ENCODE data around the gene FAM185A.
"Not testable (repeated sequence)": the region's sequence is repeated elsewhere in the genome, so short reads cannot be mapped to it uniquely, and the experiment has no call there.

Gene FAM185A

DNA sequence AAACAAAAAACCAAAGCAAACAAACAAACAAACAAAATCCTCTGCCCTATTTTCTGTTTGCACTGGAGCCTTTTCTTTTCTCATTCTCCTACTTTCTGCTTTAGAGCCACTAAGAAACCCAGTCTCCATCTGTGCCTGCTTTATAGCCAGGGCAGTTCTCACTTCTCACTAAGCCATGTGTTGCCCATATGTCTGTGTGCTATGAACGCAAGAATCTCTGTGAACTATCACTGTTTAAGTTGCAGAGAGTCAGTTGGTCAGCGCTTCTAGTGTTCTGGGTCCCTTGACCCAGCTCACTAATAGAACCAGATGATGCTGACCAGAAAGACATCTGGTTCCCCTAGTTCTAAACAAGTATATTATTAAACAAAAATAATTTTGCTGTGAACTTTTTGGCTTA lies 81.4 kb downstream of the FAM185A start:
- no peak for DNase-seq (ENCODE audit: low read depth)

DNA sequence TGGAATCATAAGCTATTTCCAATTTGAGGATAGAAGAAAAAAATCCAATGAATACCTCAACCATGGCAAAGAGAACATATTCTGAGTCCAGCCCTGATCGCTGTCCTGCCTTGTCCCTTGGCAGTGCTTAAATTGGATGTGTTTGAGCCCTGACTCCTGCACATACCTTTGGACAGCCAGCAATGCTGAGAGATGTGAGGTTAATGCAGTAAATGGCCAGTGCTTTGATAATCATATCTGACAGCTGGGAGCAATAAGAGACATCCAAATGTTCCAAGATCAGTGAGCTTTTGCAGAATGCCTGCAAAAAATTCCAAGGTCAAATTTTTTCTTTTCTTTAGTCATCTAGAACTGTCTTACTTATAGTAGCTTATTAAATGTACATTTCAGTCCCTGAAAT lies 83.9 kb downstream of the FAM185A start:
- DNase-seq (ENCODE audit: low read depth): no peak

DNA sequence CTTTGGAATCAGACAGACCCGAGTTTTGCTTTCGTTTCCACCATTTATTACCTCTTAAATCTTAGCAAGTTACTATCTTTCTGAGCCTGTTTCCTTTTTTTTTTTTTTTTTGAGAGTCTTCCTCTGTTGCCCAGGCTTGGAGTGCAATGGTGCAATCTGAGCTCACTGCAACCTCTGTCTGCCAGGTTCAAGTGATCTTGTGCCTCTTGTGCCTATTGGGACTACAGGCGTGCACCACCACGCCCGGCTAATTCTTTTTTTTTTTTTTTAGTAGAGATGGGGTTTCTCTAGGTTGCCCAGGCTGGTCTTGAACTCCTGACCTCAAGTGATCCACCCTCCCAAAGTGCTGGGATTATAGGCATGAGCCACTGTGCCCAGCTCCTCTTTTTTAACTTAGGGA lies 84.5 kb downstream of the FAM185A start:
- no peak for DNase-seq (ENCODE audit: low read depth)

DNA sequence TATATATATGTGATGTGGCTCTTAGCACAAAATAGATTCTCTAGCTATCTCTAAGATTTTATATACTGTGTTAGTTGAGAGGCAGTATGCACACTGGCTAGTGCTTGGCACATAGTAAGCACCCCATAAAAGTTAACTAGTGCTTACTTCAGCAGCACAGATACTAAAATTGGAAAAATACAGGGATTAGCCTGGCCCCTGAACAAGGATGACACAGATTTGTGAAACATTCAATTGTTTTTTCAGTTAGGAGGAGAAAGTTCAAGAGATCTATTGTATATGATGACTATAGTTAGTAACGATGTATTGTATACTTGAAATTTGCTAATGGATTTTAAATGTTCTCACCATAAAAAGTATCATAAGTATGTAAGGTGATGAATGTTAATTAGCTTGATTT lies 85.7 kb downstream of the FAM185A start:
- DNase-seq (ENCODE audit: low read depth): no peak

DNA sequence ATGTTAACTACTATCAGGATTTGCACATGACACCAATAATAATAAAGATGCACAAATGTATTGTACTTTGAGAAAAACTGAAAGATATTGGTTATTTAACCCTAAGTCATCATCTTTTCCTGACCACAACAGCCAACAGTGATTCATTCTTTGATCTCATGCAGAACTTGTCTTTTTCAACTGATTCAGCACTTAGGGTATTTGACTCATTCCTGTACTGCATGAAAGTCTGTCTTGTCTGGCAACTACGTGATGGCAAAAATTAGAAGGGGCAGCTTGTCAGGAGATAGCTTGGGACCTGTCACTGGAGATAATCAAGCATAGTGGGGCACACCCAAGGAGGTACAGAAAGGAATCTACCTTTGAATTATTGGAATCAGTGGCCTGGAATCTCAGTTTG lies 86.2 kb downstream of the FAM185A start:
- DNase-seq (ENCODE audit: low read depth): peak; percentile 6

DNA sequence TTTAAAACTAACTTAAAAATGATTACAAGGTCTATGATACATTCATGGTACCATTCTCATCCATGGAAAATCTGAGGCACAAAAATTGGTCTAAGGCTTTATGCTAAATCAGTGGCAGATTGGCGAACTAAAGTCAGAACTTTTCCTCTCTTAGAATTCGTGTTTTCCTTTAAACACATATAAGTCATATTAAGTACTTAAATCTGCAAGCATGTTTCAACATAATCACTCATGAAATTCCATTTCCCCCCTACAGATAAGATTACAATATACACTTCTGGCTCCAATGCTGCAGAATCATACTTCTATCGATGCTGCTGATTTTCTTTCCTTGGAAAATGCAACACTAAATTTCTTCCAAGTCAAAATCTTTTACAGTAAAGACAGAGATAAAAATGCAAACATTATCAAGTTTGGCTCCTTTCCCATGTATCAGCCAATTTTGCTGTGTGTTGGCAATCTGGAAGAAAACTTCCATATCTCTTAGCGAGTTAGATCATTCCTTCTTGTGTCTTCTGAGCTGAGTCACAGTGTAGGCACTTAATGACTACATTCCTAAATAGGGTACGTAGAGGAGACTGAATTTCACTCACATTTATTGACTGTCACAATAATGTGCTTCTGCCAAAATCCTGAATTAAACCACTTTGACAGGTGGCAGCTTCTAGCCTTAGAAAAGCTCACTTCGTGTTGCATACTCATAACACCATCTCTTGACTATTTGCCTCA lies 87.6 kb downstream of the FAM185A start:
- no peak for DNase-seq (ENCODE audit: low read depth)

DNA sequence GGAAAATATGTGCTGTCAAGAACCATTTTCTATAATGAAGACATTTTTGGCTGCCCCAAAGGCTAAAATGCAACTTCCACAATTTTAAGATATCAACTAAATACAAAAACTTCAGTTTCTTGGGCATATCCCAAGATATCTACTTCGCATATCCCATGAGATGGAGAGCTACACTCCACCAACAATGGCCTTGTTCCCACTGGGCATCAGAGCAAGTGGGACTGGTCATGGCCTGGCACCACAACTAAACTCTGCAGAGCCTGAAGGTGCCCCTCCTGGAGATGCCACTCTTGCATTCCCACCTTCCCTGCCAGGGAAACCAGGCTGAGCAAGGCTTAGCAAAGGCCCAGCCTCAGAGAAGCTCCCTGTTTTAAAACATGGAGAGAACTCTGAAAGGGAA lies 88.2 kb downstream of the FAM185A start:
- DNase-seq (ENCODE audit: low read depth): no peak

DNA sequence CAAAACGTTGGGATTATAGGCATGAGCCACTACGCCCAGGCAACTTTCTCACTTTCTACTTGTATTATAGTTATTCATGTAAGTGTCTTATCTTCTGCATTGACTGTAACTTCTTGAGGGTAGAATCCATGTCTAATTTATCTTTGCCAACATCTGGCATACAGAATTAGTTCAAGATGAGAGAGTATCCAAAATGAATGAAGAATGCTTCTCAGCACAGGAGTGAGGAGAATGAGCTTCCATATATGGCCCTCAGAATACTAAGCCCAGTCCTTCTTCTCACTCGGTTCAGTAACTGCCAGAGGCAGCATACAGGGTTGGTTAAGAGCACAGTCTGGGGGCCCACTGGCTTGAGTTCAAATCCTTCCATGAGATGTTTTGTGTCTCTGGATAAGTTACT lies 89.0 kb downstream of the FAM185A start:
- no peak for DNase-seq (ENCODE audit: low read depth)

DNA sequence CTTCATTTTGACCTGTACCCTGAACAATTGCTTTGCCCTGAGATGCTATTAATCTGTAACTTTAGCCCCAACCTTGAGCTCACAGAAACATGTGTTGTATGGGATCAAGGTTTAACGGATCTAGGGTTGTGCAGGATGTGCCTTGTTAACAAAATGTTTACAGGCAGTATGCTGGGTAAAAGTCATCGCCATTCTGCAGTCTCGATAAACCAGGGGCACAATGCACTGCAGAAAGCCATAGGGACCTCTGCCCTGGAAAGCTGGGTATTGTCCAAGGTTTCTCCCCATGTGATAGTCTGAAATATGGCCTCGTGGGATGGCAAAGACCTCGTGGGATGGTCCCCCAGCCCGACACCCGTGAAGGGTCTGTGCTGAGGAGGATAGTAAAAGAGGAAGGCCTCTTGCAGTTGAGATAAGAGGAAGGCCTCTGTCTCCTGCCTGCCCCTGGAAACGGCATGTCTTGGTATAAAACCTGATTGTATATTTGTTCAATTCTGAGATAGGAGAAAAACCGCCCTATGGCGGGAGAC lies 89.8 kb downstream of the FAM185A start:
- DNase-seq (ENCODE audit: low read depth): not testable (repeated sequence)

DNA sequence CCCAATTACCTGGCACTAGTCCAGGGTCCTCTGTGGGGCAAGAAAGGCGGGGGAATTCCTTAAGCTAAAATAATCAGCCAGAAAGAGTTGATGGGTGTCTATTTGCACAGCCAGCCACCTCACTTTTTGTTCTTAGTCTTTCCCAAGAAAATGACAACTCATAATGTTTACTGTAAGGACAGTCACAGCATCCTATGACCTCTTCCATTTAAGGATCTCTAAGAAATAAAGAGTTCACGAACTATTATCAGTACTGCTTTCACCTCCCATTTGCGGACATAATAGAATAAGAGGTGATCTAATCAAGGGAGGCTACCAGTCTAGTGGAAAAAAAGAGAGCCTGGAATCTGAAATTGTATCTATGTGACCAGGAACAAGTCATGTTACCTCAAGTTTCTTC lies 91.6 kb downstream of the FAM185A start:
- no peak for DNase-seq (ENCODE audit: low read depth)

DNA sequence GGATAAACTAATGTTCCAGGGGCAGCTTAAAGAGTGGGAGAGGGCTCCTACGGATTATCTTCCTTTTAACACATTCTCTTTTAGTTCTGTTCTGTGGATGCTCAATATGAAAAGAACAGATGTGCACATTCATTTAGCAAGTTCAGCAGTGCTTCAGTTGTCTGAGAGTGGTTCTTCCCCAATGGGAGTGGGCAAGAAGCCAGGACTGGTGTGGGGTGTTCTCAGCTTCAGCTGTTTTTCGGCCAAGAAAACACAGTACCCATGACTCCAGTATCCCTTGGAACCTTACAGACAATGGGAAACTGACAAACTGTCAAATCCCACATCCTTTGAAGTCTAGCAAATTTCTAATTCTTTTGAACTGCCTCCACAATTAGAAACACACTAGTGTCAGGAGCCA lies 92.5 kb downstream of the FAM185A start:
- DNase-seq (ENCODE audit: low read depth): no peak

DNA sequence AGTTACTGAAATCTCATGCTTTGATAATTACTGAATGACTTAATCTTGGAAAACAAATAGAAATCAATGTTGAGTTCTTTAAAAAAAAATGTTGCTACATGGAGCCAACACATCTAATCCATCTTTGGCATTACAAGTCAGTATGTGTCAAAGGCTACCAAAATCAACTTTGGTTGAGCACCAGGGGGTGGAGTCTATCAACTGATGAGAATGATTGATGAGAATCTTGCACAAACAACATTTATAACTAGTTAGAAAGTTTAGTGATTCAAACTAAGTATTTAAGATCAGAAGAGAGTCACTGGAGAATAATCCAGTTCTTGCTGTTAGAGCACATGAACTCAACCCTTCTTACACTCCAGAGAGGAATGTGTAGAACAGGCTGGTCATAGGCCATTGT lies 93.5 kb downstream of the FAM185A start:
- no peak for DNase-seq (ENCODE audit: low read depth)

DNA sequence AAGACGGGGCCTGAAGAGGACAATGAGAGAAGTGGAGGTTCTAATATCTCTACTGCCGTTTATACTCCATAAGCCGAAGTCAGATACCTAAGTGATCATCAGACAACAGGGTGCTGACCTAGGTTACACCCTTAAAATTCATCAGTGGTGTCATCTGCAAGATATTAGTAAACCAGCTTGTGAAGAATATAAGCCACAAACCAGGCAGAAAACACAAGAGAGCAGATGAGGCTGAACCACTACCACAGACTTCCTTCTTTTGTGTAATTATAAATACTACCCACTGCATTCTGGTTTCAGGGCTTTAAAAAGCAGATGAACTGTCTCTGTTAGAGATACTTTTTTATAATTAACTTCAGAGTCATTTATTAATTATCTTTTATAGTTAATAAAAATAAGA lies 95.1 kb downstream of the FAM185A start:
- DNase-seq (ENCODE audit: low read depth): no peak

DNA sequence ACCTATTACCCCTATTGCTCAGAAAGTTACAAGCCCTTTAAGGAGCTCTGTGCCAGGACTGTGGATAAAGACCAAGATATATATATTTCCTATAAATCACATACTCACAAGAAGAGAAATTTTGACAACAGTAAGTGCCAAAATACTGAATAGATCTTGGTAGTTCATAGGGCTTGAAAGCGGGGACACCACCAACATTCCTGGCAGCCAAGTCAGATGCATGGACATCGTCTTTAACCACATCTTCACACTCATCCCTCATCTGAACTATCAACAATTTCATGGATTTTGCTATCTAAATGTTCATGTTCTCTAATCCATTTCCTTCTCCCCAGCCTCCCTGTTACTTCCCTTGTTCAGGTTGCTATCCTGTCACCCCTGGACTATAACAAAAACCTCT lies 96.5 kb downstream of the FAM185A start:
- no peak for DNase-seq (ENCODE audit: low read depth)

DNA sequence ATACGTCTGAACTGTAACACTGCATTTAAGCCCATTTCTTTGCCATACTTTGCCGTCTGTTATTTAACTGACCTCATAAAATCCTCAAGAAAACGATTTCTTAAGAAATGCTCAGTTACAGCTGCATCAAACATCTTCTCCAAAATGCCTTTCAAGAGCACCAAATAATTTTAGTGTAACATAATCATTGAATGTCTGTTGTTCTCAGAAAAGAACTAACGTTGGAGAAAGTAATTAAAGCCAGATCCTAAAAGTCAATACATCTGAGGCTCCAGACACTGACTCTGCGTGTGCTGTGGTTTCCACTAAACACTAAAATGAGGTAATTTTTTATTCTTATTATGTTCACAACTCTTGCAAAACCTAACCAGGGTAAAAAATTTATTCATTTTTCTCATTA lies 100.3 kb downstream of the FAM185A start:
- no peak for DNase-seq (ENCODE audit: low read depth)

DNA sequence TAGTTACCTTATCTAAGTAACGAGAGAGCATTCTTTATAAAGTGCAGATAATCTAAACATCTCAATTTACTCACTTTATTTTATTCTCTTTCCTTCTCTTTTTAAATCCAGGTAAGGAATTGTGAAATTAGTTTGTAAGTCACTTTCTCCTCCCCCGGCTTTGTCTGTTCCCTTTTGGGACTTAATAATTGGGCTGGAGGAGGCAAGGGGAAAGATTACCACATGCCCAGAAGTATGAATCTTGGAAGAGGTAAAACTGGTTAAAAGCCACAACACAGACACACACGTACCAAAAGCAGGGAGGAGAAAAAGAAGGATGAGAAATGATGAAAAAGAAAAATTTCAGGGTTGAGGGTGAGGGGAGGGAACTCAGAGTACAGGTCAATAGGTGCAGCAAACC lies 100.7 kb downstream of the FAM185A start:
- no peak for DNase-seq (ENCODE audit: low read depth)

DNA sequence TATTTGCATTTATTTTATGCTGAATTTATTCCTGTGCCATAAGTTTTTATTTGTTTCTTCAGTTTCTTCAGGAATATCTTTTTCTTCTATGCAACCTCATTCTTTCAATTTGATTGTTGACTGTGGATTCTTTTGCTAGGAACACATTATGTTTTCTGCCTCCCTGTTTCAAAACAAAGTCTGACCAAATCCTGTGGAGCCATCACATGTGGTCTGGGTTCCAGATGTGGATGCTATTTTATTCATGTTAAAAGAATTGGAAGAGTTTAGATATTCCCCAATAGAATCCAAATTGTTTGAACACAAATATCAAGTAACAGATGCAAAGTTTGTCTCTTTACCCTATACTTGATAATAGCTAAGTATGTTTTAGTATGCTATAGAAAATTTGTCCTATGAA lies 107.2 kb downstream of the FAM185A start:
- DNase-seq (ENCODE audit: low read depth): no peak

Data from activated T-cell treated with anti-CD3 and anti-CD28 coated beads for 48 hours (primary cell).